Ishikawa (cell line): ENCODE results near the gene NEDD4L.

Experiments
- CEBPB ChIP-seq: IDR thresholded peaks from 2 replicates; pipeline ENCODE4 v1.6.1; 2012
- EP300 ChIP-seq: IDR thresholded peaks from 2 replicates; pipeline ENCODE4 v1.6.1; 2012; ENCODE audit warnings: borderline replicate concordance
- FOXM1 ChIP-seq: IDR thresholded peaks from 2 replicates; pipeline ENCODE4 v1.6.1; 2012; ENCODE audit warnings: low read depth, borderline replicate concordance
- MAX ChIP-seq: IDR thresholded peaks from 2 replicates; pipeline ENCODE4 v1.6.1; 2012
- NFIC ChIP-seq: IDR thresholded peaks from 2 replicates; pipeline ENCODE4 v1.6.1; 2012
- RAD21 ChIP-seq: IDR thresholded peaks from 2 replicates; pipeline ENCODE4 v1.6.1; 2012; ENCODE audit warnings: low read depth
- TAF1 ChIP-seq: IDR thresholded peaks from 2 replicates; pipeline ENCODE4 v1.6.1; 2012; ENCODE audit warnings: low read depth, mild to moderate bottlenecking
- TEAD4 ChIP-seq: IDR thresholded peaks from 2 replicates; pipeline ENCODE4 v1.6.1; 2012
- YY1 ChIP-seq: IDR thresholded peaks from 2 replicates; pipeline ENCODE4 v1.6.1; 2012; ENCODE audit warnings: low read depth

DNA sequence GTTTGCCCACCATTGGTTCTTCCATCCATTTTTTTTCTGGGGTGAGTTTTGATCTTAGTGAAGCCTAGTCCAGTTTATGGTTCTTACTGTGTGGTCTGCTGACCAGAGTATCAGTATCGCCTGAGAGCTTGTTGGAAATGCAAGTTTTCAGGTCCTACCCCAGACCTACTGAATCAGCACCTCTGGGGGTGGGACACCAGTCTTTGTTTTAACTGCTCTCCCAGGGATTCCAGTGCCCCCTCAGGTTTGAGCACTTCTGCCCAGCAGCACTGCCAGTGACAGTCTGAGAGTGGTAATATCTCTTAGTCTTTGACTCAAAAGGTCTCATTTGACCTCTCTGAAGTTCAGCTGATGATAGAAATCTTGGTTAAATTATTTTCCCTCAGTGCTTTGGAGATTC is 315.6 kb downstream of the NEDD4L start:
- no peak for TF ChIP-seq YY1
- no peak for TF ChIP-seq NFIC
- no peak for TF ChIP-seq TEAD4
- no peak for TF ChIP-seq MAX
- TF ChIP-seq TAF1: no peak
- no peak for TF ChIP-seq EP300
- no peak for TF ChIP-seq FOXM1
- TF ChIP-seq RAD21: no peak
- TF ChIP-seq CEBPB: no peak
